Measurements from ENCODE around the gene PLCH1.
A peak's percentile ranks its signal among the peaks of the same experiment; 100 is the strongest.
"Not testable (repeated sequence)": the region's sequence is repeated elsewhere in the genome, so short reads cannot be mapped to it uniquely, and the experiment has no call there.

The PLCH1 gene

GRCh38 chr3:155640098-155640497 is 104.8 kb downstream of the PLCH1 start:
- DNase-seq = no peak

DNA sequence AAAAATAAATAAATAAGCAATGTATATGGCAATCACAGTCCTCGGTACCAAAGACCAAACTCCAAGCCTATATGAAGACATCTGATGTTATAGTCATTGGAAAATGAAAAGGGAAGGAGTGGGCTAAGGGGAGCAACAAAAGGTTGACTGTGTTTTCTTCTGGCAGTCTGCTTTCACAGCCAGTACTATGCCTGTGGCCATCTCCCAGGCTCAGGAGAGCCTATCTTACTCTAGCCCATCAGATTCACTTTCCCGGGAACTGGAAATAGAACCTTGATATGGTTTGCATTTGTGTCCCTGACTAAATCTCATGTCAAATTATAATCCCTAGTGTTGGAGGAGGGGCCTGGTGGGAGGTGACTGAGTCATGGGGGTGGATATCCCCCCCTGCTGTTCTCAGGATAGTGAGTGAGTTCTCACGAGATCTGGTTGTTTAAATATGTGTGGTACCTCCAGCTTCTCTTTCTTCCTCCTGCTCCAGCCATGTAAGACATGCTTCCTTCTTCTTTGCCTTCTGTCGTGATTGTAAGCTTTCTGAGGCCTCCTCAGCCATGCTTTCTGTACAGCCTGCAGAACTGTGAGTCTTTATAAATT is 105.3 kb downstream of the PLCH1 start:
- no peak for DNase-seq

DNA sequence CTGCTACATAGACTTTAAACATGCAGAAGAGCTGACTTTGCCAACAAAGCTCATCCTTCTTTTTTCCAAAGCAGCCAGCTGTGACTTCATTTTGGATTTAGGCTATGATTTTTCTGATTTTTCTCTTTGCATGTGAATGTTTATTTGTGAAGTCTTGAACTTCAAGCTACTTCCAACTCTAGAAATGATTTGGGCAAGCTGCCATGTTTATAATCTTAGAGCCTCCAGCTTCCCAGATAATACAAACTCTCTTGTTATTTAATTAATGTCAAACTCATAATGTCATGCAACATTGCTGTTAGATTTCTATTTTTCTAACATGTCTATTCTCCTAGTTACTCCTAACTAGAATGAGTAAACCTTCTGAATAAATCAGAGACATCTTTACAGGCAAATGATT is 106.4 kb downstream of the PLCH1 start:
- DNase-seq = not testable (repeated sequence)

- DNase-seq = no peak
Measured at GRCh38 chr3:155637567-155637966, 107.3 kb downstream of the PLCH1 start.

GRCh38 chr3:155635056-155635455 is 109.8 kb downstream of the PLCH1 start:
- DNase-seq = no peak

DNA sequence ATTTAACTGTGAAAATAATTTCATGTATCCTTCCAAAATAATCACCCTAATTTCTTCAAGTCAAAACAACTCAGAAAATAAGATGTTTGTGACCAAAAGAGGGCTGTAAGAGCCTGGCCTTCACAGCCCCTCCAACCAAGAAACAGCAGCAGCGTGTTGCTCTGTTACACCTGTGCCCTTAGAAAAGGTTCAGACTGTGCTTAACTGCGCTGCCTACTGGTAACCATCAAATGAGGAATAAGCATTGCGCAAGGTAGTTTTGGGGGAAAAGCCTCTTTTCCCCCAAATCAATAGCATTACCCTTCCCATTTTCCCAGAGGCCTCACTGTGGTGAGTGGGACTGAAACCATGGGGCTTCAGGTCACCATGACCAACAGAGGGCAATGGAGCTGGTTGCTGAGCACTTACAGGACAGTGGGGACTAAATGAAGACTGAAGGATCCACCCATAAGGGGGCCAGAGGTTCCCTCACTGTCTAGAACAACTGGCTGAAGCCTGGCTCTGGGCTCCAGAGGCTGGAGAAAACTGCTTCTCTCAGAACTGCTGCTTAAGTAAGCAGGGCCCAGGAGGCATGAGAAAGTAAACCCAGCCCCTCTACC is 110.7 kb downstream of the PLCH1 start:
- no peak for DNase-seq

DNA sequence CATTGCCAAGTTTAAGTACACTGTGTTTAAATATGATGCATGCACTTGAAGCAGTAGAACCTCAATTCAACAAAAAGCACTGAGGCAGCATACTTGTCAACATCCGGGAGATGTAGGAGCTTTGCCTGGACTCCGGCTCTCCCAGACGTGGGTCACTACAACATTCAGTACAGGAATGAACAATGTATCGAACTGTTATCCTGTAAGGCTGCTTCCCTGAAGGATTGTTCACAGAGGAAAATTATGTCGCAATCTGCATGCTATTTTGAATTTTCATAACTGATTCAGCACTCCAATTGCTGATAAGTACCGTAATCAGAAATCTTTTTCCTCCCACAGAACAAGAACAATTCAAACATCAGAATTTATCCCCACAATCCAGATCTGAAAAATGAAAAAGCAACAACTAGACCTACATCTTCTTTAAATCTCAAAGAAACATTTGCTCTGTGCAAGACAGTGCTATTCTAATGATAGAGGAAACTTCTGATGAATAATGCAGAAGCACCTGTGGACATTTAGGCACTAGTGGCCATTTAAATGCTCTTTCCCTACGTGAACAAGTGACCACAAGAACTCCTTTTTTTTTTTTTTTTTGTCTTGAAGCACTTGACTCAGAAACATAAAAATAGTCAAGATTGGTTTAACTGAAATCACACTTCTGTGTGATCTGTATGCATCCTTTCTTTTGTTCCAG is 113.4 kb downstream of the PLCH1 start:
- DNase-seq = peak; percentile 4

DNA sequence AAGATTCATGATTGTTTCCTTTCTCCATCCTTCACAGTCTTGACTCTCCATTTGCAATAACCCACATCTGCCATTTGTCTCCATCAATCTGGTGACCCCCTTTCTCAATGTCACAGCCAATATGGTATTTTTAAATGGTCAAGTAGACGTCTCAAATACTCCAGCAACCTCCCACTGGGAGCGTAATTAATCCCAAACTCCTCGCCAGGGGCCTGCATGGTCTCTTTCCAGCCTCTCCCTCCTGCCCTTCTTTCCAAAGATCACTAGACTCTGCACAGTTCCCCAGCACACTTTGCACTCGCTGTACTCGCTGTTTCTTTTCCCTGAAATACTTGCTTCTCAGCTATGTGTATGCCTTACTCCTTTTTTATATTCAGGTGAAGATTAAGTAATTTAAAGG is 115.3 kb downstream of the PLCH1 start:
- DNase-seq = no peak

DNA sequence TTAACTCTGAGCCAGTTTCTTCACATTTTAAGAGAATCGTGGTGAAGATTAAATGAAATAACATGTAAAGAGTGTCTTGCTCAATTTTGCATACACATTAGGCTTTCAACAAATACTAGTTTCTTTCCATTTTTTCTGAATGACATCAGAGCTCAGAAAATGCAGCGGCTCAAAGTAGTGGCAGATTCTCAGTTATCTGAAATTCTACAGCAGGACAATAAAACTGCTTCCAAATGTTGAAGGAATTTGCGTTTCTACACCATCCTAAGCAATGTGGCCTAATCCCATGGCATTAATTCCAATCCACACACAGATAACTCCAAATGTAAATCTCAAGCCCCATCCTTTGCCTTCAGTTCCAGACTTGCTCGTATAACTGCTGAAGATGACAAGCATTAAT is 115.8 kb downstream of the PLCH1 start:
- DNase-seq = no peak

GRCh38 chr3:155622647-155623046 is 122.2 kb downstream of the PLCH1 start:
- DNase-seq = peak; percentile 19

GRCh38 chr3:155620552-155620951 is 124.3 kb downstream of the PLCH1 start:
- not testable (repeated sequence) for DNase-seq

DNA sequence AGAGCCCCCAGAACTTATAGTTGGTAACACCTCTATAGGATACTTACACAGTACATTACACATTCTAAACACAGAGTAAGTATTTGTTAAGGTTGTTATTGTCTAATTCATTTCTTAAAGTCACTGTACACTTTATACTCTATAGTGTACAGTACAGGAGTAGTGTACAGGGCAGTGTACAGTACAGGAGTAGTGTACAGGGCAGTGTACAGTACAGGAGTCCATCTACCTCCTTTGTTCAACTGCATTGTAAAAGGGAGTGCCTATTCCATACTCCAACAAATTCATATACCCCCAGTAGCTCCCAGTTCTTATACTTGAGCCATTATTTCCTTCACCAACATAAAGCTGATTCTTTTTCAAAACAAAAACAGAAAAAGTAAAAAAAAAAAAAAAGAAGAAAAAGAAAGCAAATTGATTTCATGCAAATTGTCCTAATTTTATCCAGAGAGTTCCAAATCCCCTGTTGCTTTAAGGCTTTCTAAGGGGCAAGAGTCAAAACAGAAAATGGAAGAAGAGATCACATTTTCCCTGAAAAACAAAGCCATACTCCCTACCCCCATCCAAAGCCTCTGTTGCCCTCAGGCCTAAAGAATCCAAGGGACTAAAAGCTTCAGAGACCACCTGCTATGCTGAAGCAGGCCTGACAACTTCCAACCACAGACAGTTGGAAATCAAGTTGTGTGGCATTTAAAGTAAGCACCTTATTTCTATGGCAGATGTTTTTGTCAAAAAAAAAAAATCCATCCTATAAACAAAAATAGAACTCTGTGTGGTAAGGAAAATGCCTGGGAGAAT is 125.6 kb downstream of the PLCH1 start:
- DNase-seq = no peak

- no peak for DNase-seq
Measured at GRCh38 chr3:155618543-155618942, 126.3 kb downstream of the PLCH1 start.

- DNase-seq = no peak
Measured at GRCh38 chr3:155617346-155617925, 127.4 kb downstream of the PLCH1 start.

- DNase-seq = not testable (repeated sequence)
Measured at GRCh38 chr3:155615141-155615540, 129.7 kb downstream of the PLCH1 start.

DNA sequence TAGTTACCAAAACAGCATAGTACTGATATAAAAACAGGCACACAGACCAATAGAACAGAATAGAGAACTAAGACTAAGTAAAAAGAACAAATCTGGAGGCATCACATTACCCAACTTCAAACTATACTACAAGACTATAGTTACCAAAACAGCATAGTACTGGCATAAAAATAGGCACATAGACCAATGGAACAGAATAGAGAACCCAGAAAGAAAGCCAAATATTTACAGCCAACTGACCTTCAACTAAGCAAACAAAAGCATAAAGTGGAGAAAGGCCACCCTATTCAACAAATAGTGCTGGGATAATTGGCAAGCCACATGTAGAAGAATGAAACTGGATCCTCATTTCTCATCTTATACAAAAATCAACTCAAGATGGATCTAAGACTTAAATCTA is 130.5 kb downstream of the PLCH1 start:
- DNase-seq = peak; percentile 11

GRCh38 chr3:155611456-155611855 is 133.4 kb downstream of the PLCH1 start:
- DNase-seq = no peak

GRCh38 chr3:155609586-155609985 is 135.3 kb downstream of the PLCH1 start:
- no peak for DNase-seq

DNA sequence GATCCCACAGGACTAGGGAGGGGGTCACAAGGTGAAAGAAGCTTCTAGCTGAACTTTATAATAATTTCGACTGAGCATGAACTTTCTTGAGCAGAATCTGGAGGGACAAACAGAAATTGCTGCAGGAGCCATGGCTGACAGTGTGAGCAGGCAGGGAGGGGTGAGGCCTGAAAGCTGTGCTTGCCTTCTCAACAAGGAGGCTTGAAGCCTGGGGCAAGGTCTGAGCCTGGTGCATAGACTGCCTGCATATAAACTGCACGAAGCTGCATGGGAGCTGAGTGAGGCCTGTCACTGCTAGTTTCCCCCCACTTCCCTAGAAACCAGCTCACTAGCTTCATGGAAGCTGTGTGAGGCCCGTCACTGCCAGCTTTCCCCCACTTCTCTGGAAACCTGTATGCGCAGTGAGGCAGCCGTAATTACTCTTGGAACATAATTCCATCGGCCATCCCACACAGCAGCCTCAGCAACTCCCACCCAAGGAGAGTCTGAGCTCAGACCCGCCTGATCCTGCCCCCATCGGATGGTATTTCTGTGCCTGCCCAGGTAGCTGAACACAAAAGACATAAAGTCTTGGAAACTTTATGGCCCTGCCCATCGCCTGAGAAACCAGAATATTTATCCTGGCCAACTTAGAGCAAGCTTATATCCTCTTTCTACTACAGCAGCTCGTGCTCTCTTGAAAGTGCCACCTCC is 136.5 kb downstream of the PLCH1 start:
- DNase-seq = no peak

DNA sequence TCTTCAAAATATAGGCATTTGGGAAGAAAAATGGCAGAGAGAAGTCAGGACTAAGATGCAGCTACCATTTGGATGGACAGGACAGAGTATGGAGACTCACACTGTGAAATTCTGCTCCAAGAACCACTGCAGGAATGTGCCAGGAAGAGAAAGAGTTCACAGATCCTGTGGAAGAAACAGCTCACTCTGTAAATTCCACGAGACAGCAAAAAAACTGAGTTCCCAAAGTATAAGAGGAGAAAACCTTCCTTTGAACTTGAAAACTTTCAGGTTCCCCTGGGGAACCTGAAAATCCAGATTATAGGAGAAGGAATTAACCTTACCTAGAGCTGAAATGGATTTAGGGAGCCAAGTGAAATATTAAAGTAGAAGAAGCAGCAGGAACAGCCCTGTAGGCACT is 137.1 kb downstream of the PLCH1 start:
- no peak for DNase-seq

- peak; percentile 4 for DNase-seq
Measured at GRCh38 chr3:155605571-155605970, 139.3 kb downstream of the PLCH1 start.

- no peak for DNase-seq
Measured at GRCh38 chr3:155604967-155605366, 139.9 kb downstream of the PLCH1 start.

- DNase-seq = no peak
Measured at GRCh38 chr3:155604126-155604525, 140.7 kb downstream of the PLCH1 start.
